K562 (cell line): ENCODE data around the gene PDRG1. TPM values are rescaled to one million over a fixed set of nuclear protein-coding genes. Genes with fewer than 3 reads are reported as not detected.

ENCODE experiments used
- ATAC-seq: fragments of 200-7000 bp; cut with Tn5 transposase; 3 replicates; pipeline ENCODE4 v1.9.1; 2020; ENCODE audit warnings: moderate library complexity
- BruUV-seq: library from RNA; stranded (reverse); fragments of 400-500 nt; replicated peaks from 2 replicates; lab custom pipeline; 2021; lab: Mats Ljungman, UMichigan
- CTCF ChIA-PET: fragments of 300-600 bp; formaldehyde crosslinking; extraction: SDS; loops from one replicate; lab custom pipeline; 2021; ENCODE audit warnings: low intra/inter-chr PET ratio; lab: Yijun Ruan, JAX
- POLR2A ChIA-PET: fragments of 300-600, 350-650 bp; sonication (Branson Sonifier 250); formaldehyde crosslinking; extraction: SDS; loops from one replicate; lab custom pipeline; 2021; ENCODE audit warnings: antibody characterized with exemption, inconsistent platforms; lab: Yijun Ruan, JAX
- DNase-seq, 4 experiments: peaks; one replicate each; pipeline versions ENCODE4 v3.0.0 to v3.0.0-alpha.2; 2011 to 2018; ENCODE audit warnings: low spot score in 3 of 4, mixed read lengths in 3 of 4; ENCODE audit errors: extremely low read depth in 1 of 4
- FAIRE-seq: peaks from 2 replicates; lab custom pipeline; 2011; peaks lifted over from hg19 to GRCh38; lab: Jason Lieb, UNC
- H2AFZ ChIP-seq: 2 replicates; pipeline ENCODE4 v1.6.0; 2011; ENCODE audit warnings: low read depth, low read length, control low read depth, inconsistent platforms
- H3K27ac ChIP-seq: fragments of 200-600 bp; 3 replicates; pipeline ENCODE4 v1.8.0; 2011; ENCODE audit warnings: low read depth, mild to moderate bottlenecking, control low read depth, inconsistent platforms, low read length, moderate library complexity, mixed read lengths; ENCODE audit errors: extremely low read depth
- H3K27me3 ChIP-seq, 2 experiments: fragments of 300-600 bp in 1 of 2; 2 replicates in 1 of 2; 3 replicates in 1 of 2; pipeline versions ENCODE4 v1.6.0 to v1.8.0; 2011; ENCODE audit warnings: inconsistent platforms in 2 of 2, low read length in 2 of 2, mild to moderate bottlenecking in 1 of 2, mixed read lengths in 1 of 2, moderate library complexity in 1 of 2; ENCODE audit not compliant: control insufficient read depth in 2 of 2, insufficient read depth in 2 of 2
- H3K36me3 ChIP-seq: fragments of 300-600 bp; 3 replicates; pipeline ENCODE4 v1.8.0; 2011; ENCODE audit warnings: mild to moderate bottlenecking, low read length, inconsistent platforms; ENCODE audit not compliant: control insufficient read depth, insufficient read depth
- H3K4me1 ChIP-seq, 2 experiments: fragments of 200-600 bp in 1 of 2; replicated peaks in 1 of 2; 2 replicates in 1 of 2; 3 replicates in 1 of 2; pipeline versions ENCODE4 v1.5.1 to v1.8.0; 2011; ENCODE audit warnings: inconsistent platforms in 2 of 2, low read length in 2 of 2, mild to moderate bottlenecking in 1 of 2, mixed read lengths in 1 of 2, moderate library complexity in 1 of 2; ENCODE audit not compliant: control insufficient read depth in 2 of 2, insufficient read depth in 2 of 2
- H3K4me2 ChIP-seq: 2 replicates; pipeline ENCODE4 v1.6.1; 2011; ENCODE audit warnings: low read length, control low read depth, inconsistent platforms, mixed read lengths; ENCODE audit not compliant: insufficient read depth
- H3K4me3 ChIP-seq: fragments of 200-600 bp; sonication (generic), shearing (Covaris generic); 2 replicates; pipeline ENCODE4 v1.5.1; 2016; ENCODE audit warnings: control low read depth, inconsistent platforms
- H3K79me2 ChIP-seq: fragments of 200-600 bp; 3 replicates; pipeline ENCODE4 v1.8.0; 2011; ENCODE audit warnings: low read length, inconsistent platforms; ENCODE audit not compliant: control insufficient read depth, insufficient read depth
- H3K9ac ChIP-seq, 2 experiments: 2 replicates each; pipeline versions ENCODE4 v1.6.0 to v1.6.1; 2011; ENCODE audit warnings: low read depth in 2 of 2, low read length in 2 of 2, control low read depth in 1 of 2, inconsistent platforms in 1 of 2, mild to moderate bottlenecking in 1 of 2, mixed read lengths in 1 of 2; ENCODE audit not compliant: insufficient read depth in 1 of 2
- H3K9me1 ChIP-seq: one replicate; pipeline ENCODE4 v1.6.0; 2011; ENCODE audit warnings: inconsistent platforms, mild to moderate bottlenecking, low read length, moderate library complexity; ENCODE audit not compliant: control insufficient read depth, insufficient read depth
- H3K9me3 ChIP-seq: replicated peaks from 2 replicates; pipeline ENCODE4 v1.5.1; 2011; ENCODE audit warnings: low read depth, low read length, inconsistent platforms; ENCODE audit not compliant: control insufficient read depth, insufficient read depth
- H4K20me1 ChIP-seq: replicated peaks from 2 replicates; pipeline ENCODE4 v1.6.1; 2011; ENCODE audit warnings: low read length, inconsistent platforms, mixed read lengths; ENCODE audit not compliant: control insufficient read depth, insufficient read depth
- ATF1 ChIP-seq, 2 experiments: fragments of 450-650 bp in 1 of 2; IDR thresholded peaks; 2 replicates each; pipeline ENCODE4 v1.6.1; 2016; ENCODE audit warnings: missing compliant biosample characterization in 1 of 2, missing genetic modification characterization in 1 of 2
- DEAF1 ChIP-seq: fragments of 450-650 bp; formaldehyde crosslinking; IDR thresholded peaks from 2 replicates; pipeline ENCODE4 v1.4.0; 2020; ENCODE audit warnings: mild to moderate bottlenecking, moderate library complexity
- IRF1 ChIP-seq: sonication (generic); formaldehyde crosslinking; IDR thresholded peaks from 2 replicates; pipeline ENCODE4 v1.8.0; 2022; ENCODE audit warnings: missing genetic modification reagents, mild to moderate bottlenecking, borderline replicate concordance
- LCOR ChIP-seq: sonication (generic); formaldehyde crosslinking; IDR thresholded peaks from 2 replicates; pipeline ENCODE4 v1.8.0; 2022; ENCODE audit warnings: mild to moderate bottlenecking, missing genetic modification reagents
- NUFIP1 ChIP-seq: fragments of 450-650 bp; IDR thresholded peaks from 2 replicates; pipeline ENCODE4 v1.6.1; 2018; ENCODE audit not compliant: partially characterized antibody
- UBTF ChIP-seq, 2 experiments: IDR thresholded peaks; 2 replicates each; pipeline ENCODE4 v1.6.1; 2012; ENCODE audit warnings: improper control_type of control experiment in 2 of 2, low read depth in 2 of 2, low read length in 2 of 2, borderline replicate concordance in 1 of 2
- ZFP91 ChIP-seq: sonication (generic); formaldehyde crosslinking; IDR thresholded peaks from 2 replicates; pipeline ENCODE4 v1.8.0; 2022; ENCODE audit warnings: mild to moderate bottlenecking, missing genetic modification reagents
- ZNF224 ChIP-seq: sonication (generic); formaldehyde crosslinking; IDR thresholded peaks from 2 replicates; pipeline ENCODE4 v1.8.0; 2022; ENCODE audit warnings: mild to moderate bottlenecking, missing genetic modification reagents
- ZNF583 ChIP-seq: fragments of 250-450 bp; sonication (Bioruptor Pico); IDR thresholded peaks from 2 replicates; pipeline ENCODE4 v1.4.0; 2020
- WGBS: fragments of 100-300 bp; shearing (Covaris generic); methylation state at CpG from one replicate; pipeline ENCODE4 v1.1.6; 2016; ENCODE audit warnings: low coverage, mixed read lengths; ENCODE audit not compliant: insufficient coverage; ENCODE audit errors: missing lambda C conversion rate; 5-methylcytosine and 5-hydroxymethylcytosine counted together
- in situ Hi-C: fragments of 300-500 bp; cut with MboI; formaldehyde crosslinking; loops from 4 replicates; pipeline ENCODE4 v1.15.0; 2018; ENCODE audit warnings: inconsistent platforms, mixed read lengths
- intact Hi-C: fragments of 100-400 bp; cut with micrococcal nuclease; formaldehyde crosslinking; loops from 2 replicates; pipeline ENCODE4 v1.14.2; 2022
- polyA plus RNA-seq, 8 experiments: library from polyadenylated mRNA; depleted of rRNA in 4 of 8; stranded (reverse) in 5 of 8; unstranded in 3 of 8; fragments of >200 nt; fragmentation: Nextera tagmentation in 2 of 8; fragmentation: Illumina TruSeq in 1 of 8; extraction: Ambion mirVana in 2 of 8; extraction: Trizol in 1 of 8; gene quantifications; 2 replicates each; pipeline versions ENCODE4 v1.2.1 to v1.2.3, GENCODE V29; 2011 to 2014; ENCODE audit warnings: inconsistent platforms in 1 of 8, missing spikeins in 1 of 8
- total RNA-seq, 7 experiments: library from RNA; depleted of rRNA in 6 of 7; stranded (reverse); fragments of >200 nt in 6 of 7; fragmentation: Illumina TruSeq in 2 of 7; extraction: Trizol in 2 of 7; gene quantifications; 2 replicates each; pipeline versions ENCODE4 v1.2.1 to v1.2.3, GENCODE V29; 2011 to 2021; ENCODE audit warnings: low replicate concordance in 1 of 7

Gene PDRG1
- total and polyA plus RNA-seq, 9 of the 15 experiments (the other 6 are each of a cell fraction or from before 2014, with no cell fraction given) = 12.6 to 58.6 (median 26.1) TPM

- Histone ChIP-seq H3K4me1 (no peaks in the 10 kb centered on the region; a peak in 2 of 5 replicates), H3K9me1 (no peaks in the 10 kb centered on the region), H3K9ac (no peak overlapping the region), H3K4me3 (no peak overlapping the region), H4K20me1 (no peaks in the 10 kb centered on the region), H3K9me3 (no peaks in the 10 kb centered on the region), H3K4me2 (no peak overlapping the region), H3K27ac (no peak overlapping the region), H3K27me3 (peaks cover 0 to 12% of the 10 kb centered on the region in 2 experiments; a peak in 1 of 5 replicates), H3K36me3 (no peaks in the 10 kb centered on the region), H3K79me2 (no peaks in the 10 kb centered on the region), H2AFZ (no peak overlapping the region)
- WGBS = 31% methylated on average over 5 of the region's 5 CpGs
- CTCF ChIA-PET = no interaction called here
- no peak for DNase-seq
- no peak for ATAC-seq
- BruUV-seq = no TSS peak
- intact Hi-C loops (no loop called here), in situ Hi-C loops (no loop called here)
- no peak for FAIRE-seq
- POLR2A ChIA-PET = no interaction called here
- TF ChIP-seq IRF1 (CRISPR knock-in tag) (no peak), ZFP91 (CRISPR knock-in tag) (no peak), LCOR (CRISPR knock-in tag) (no peak), DEAF1 (no peak), ZNF583 (CRISPR knock-in tag) (no peak), UBTF (IDR thresholded peaks at IDR 0.05; ENCODE audit: borderline replicate concordance in 1 of 2, low read depth in 2 of 2, low read length in 2 of 2) (no peak), ZNF224 (CRISPR knock-in tag) (no peak), NUFIP1 (no peak), ATF1 (CRISPR knock-in tag; IDR thresholded peaks at IDR 0.05) (no peak), ATF1 (tag; IDR thresholded peaks at IDR 0.05) (no peak)
These were observed 45.8 kb downstream of the PDRG1 start for GRCh38 chr20:31906001-31906400.
